Measurements from ENCODE around the gene RAB36. TPM values are rescaled to one million over a fixed set of nuclear protein-coding genes. Genes with fewer than 3 reads are reported as not detected.

Gene RAB36
- total and polyA plus RNA-seq, 3 experiments from 2014 or later = 0.93 to 1.5 (median 1.5) TPM

GRCh38 chr22:23117275-23117674, 28.0 kb upstream of the RAB36 start:
- DNase-seq = no peak
- Mint-ChIP-seq H3K4me1 (peaks cover 11 to 25% (median 11%) of the 10 kb centered on the region in 3 donors), H3K36me3 (peaks cover 0 to 4% (median 0%) of the 10 kb centered on the region in 3 donors), H3K4me3 (no peak overlapping the region), H3K27ac (peak overlapping the region in 3 of 8 donors; percentile 23 to 40 (median 27)), H3K27me3 (no peaks in the 10 kb centered on the region), H3K9me3 (no peaks in the 10 kb centered on the region)
- POLR2A ChIA-PET = no interaction called here
- Histone ChIP-seq H3K36me3 (ENCODE audit: insufficient read depth, low read length) (no peaks in the 10 kb centered on the region), H3K27me3 (ENCODE audit: insufficient read depth, low read length, poor library complexity, severe bottlenecking) (peaks cover 4% of the 10 kb centered on the region), H3K27ac (ENCODE audit: low read depth, low read length) (no peak overlapping the region), H3K9me3 (ENCODE audit: low read length) (no peaks in the 10 kb centered on the region), H3K4me3 (ENCODE audit: low read length) (no peak overlapping the region), H3K4me1 (ENCODE audit: insufficient read depth, low read length) (peaks cover 16% of the 10 kb centered on the region)
- CTCF ChIA-PET = no interaction called here

- no peak for DNase-seq
- CTCF ChIA-PET = no interaction called here
- POLR2A ChIA-PET = no interaction called here
Observed at GRCh38 chr22:23117891-23118646, 27.2 kb upstream of the RAB36 start.

GRCh38 chr22:23118647-23119493, 26.4 kb upstream of the RAB36 start:
- peak overlapping the region; percentile 12 for H3K4me3 ChIP-seq (ENCODE audit: low read length)
- DNase-seq = no peak
- POLR2A ChIA-PET = no interaction called here
- H3K4me1 ChIP-seq (ENCODE audit: insufficient read depth, low read length) = peaks cover 16% of the 10 kb centered on the region
- Mint-ChIP-seq H3K36me3 (peaks cover 0 to 4% (median 0%) of the 10 kb centered on the region in 3 donors), H3K4me1 (peaks cover 11 to 25% (median 11%) of the 10 kb centered on the region in 3 donors), H3K27ac (peak overlapping the region; percentile 91 to 99 (median 96)), H3K27me3 (no peaks in the 10 kb centered on the region), H3K4me3 (peak overlapping the region in 6 of 7 donors; percentile 45 to 83 (median 57)), H3K9me3 (no peaks in the 10 kb centered on the region)
- H3K9me3 ChIP-seq (ENCODE audit: low read length) = no peaks in the 10 kb centered on the region
- H3K27me3 ChIP-seq (ENCODE audit: insufficient read depth, low read length, poor library complexity, severe bottlenecking) = peaks cover 8% of the 10 kb centered on the region
- CTCF ChIA-PET = interaction anchor here (0.7 to 2.1 kb wide), 10 partner anchors 8 to 409 kb away, joined by 3 to 8 read pairs (median 3); no protein-coding TSS in a partner anchor
- H3K36me3 ChIP-seq (ENCODE audit: insufficient read depth, low read length) = no peaks in the 10 kb centered on the region
- H3K27ac ChIP-seq (ENCODE audit: low read depth, low read length) = no peak overlapping the region

More at GRCh38 chr22:23117891-23118646, 27.2 kb upstream of the RAB36 start:
- H3K4me3 Mint-ChIP-seq = peak overlapping the region in 1 of 7 donors; percentile 23
- no peaks in the 10 kb centered on the region for H3K27me3 Mint-ChIP-seq
- H3K27ac Mint-ChIP-seq = peak overlapping the region in 3 of 8 donors; percentile 57 to 92 (median 83)
- H3K9me3 Mint-ChIP-seq = no peaks in the 10 kb centered on the region
- no peaks in the 10 kb centered on the region for H3K9me3 ChIP-seq (ENCODE audit: low read length)
- peaks cover 16% of the 10 kb centered on the region for H3K4me1 ChIP-seq (ENCODE audit: insufficient read depth, low read length)
- H3K4me3 ChIP-seq (ENCODE audit: low read length) = no peak overlapping the region
- peaks cover 0 to 4% (median 0%) of the 10 kb centered on the region in 3 donors for H3K36me3 Mint-ChIP-seq
- peaks cover 11 to 25% (median 11%) of the 10 kb centered on the region in 3 donors for H3K4me1 Mint-ChIP-seq
- no peak overlapping the region for H3K27ac ChIP-seq (ENCODE audit: low read depth, low read length)
- H3K36me3 ChIP-seq (ENCODE audit: insufficient read depth, low read length) = no peaks in the 10 kb centered on the region
- peaks cover 7% of the 10 kb centered on the region for H3K27me3 ChIP-seq (ENCODE audit: insufficient read depth, low read length, poor library complexity, severe bottlenecking)

GRCh38 chr22:23119494-23120414, 25.5 kb upstream of the RAB36 start:
- Histone ChIP-seq H3K4me1 (ENCODE audit: insufficient read depth, low read length) (peaks cover 16% of the 10 kb centered on the region), H3K4me3 (ENCODE audit: low read length) (peak overlapping the region; percentile 12), H3K36me3 (ENCODE audit: insufficient read depth, low read length) (no peaks in the 10 kb centered on the region), H3K9me3 (ENCODE audit: low read length) (no peaks in the 10 kb centered on the region), H3K27me3 (ENCODE audit: insufficient read depth, low read length, poor library complexity, severe bottlenecking) (peaks cover 4% of the 10 kb centered on the region), H3K27ac (ENCODE audit: low read depth, low read length) (no peak overlapping the region)
- peak overlapping the region in 6 of 7 donors; percentile 45 to 83 (median 57) for H3K4me3 Mint-ChIP-seq
- H3K4me1 Mint-ChIP-seq = peaks cover 11 to 25% (median 11%) of the 10 kb centered on the region in 3 donors
- DNase-seq = peak; percentile 29 to 70 (median 56)
- H3K27ac Mint-ChIP-seq = peak overlapping the region; percentile 91 to 99 (median 96)
- H3K36me3 Mint-ChIP-seq = peaks cover 0 to 4% (median 0%) of the 10 kb centered on the region in 3 donors
- POLR2A ChIA-PET = interaction anchor here (0.6 to 0.7 kb wide), 2 partner anchors 22 to 25 kb away, joined by 3 to 4 read pairs; partner anchors contain the start of gene RSPH14
- CTCF ChIA-PET = interaction anchor here (0.7 to 2.1 kb wide), 10 partner anchors 8 to 410 kb away, joined by 3 to 8 read pairs (median 3); no protein-coding TSS in a partner anchor
- H3K27me3 Mint-ChIP-seq = no peaks in the 10 kb centered on the region
- no peaks in the 10 kb centered on the region for H3K9me3 Mint-ChIP-seq

GRCh38 chr22:23120415-23120899, 24.8 kb upstream of the RAB36 start:
- DNase-seq = no peak
- no peaks in the 10 kb centered on the region for H3K36me3 ChIP-seq (ENCODE audit: insufficient read depth, low read length)
- H3K4me1 ChIP-seq (ENCODE audit: insufficient read depth, low read length) = peaks cover 16% of the 10 kb centered on the region
- H3K9me3 ChIP-seq (ENCODE audit: low read length) = no peaks in the 10 kb centered on the region
- Mint-ChIP-seq H3K27ac (peak overlapping the region; percentile 83 to 98 (median 95)), H3K4me3 (peak overlapping the region in 1 of 7 donors; percentile 35), H3K27me3 (no peaks in the 10 kb centered on the region), H3K36me3 (peaks cover 0 to 4% (median 0%) of the 10 kb centered on the region in 3 donors), H3K9me3 (no peaks in the 10 kb centered on the region), H3K4me1 (peaks cover 11 to 25% (median 11%) of the 10 kb centered on the region in 3 donors)
- ChIA-PET POLR2A (interaction anchor here (0.6 to 0.7 kb wide), 2 partner anchors 22 to 24 kb away, joined by 3 to 4 read pairs; partner anchors contain the start of gene RSPH14), CTCF (interaction anchor here (1.5 to 2.1 kb wide), 3 partner anchors 8 to 161 kb away, joined by 3 to 8 read pairs (median 7); no protein-coding TSS in a partner anchor)
- peaks cover 4% of the 10 kb centered on the region for H3K27me3 ChIP-seq (ENCODE audit: insufficient read depth, low read length, poor library complexity, severe bottlenecking)
- no peak overlapping the region for H3K27ac ChIP-seq (ENCODE audit: low read depth, low read length)
- H3K4me3 ChIP-seq (ENCODE audit: low read length) = no peak overlapping the region

- H3K4me1 Mint-ChIP-seq = peaks cover 11 to 25% (median 11%) of the 10 kb centered on the region in 3 donors
- Histone ChIP-seq H3K4me3 (ENCODE audit: low read length) (no peak overlapping the region), H3K4me1 (ENCODE audit: insufficient read depth, low read length) (peaks cover 16% of the 10 kb centered on the region), H3K27me3 (ENCODE audit: insufficient read depth, low read length, poor library complexity, severe bottlenecking) (peaks cover 4% of the 10 kb centered on the region), H3K27ac (ENCODE audit: low read depth, low read length) (no peak overlapping the region), H3K9me3 (ENCODE audit: low read length) (no peaks in the 10 kb centered on the region), H3K36me3 (ENCODE audit: insufficient read depth, low read length) (no peaks in the 10 kb centered on the region)
- POLR2A ChIA-PET = no interaction called here
- H3K27me3 Mint-ChIP-seq = no peaks in the 10 kb centered on the region
- no peak for DNase-seq
- peak overlapping the region in 6 of 8 donors; percentile 47 to 98 (median 94) for H3K27ac Mint-ChIP-seq
- H3K9me3 Mint-ChIP-seq = no peaks in the 10 kb centered on the region
- CTCF ChIA-PET = interaction anchor here (2.1 kb wide), 1 partner anchor 161 kb away, joined by 7 read pairs; no protein-coding TSS in a partner anchor
- H3K4me3 Mint-ChIP-seq = no peak overlapping the region
- H3K36me3 Mint-ChIP-seq = peaks cover 0 to 4% (median 0%) of the 10 kb centered on the region in 3 donors
Observed at GRCh38 chr22:23121000-23121421, 24.3 kb upstream of the RAB36 start.

GRCh38 chr22:23121424-23121823, 23.9 kb upstream of the RAB36 start:
- ChIA-PET POLR2A (no interaction called here), CTCF (interaction anchor here (1.0 to 1.2 kb wide), 2 partner anchors 23 to 368 kb away, joined by 3 read pairs; partner anchors contain the start of gene RAB36)
- no peaks in the 10 kb centered on the region for H3K9me3 ChIP-seq (ENCODE audit: low read length)
- Mint-ChIP-seq H3K27me3 (no peaks in the 10 kb centered on the region), H3K27ac (peak overlapping the region in 4 of 8 donors; percentile 22 to 95 (median 89)), H3K9me3 (no peaks in the 10 kb centered on the region), H3K36me3 (peaks cover 0 to 4% (median 0%) of the 10 kb centered on the region in 3 donors), H3K4me1 (peaks cover 11 to 25% (median 11%) of the 10 kb centered on the region in 3 donors), H3K4me3 (no peak overlapping the region)
- peaks cover 4% of the 10 kb centered on the region for H3K27me3 ChIP-seq (ENCODE audit: insufficient read depth, low read length, poor library complexity, severe bottlenecking)
- DNase-seq = no peak
- no peaks in the 10 kb centered on the region for H3K36me3 ChIP-seq (ENCODE audit: insufficient read depth, low read length)
- no peak overlapping the region for H3K27ac ChIP-seq (ENCODE audit: low read depth, low read length)
- H3K4me1 ChIP-seq (ENCODE audit: insufficient read depth, low read length) = peaks cover 16% of the 10 kb centered on the region
- no peak overlapping the region for H3K4me3 ChIP-seq (ENCODE audit: low read length)
